Left renal pelvis (tissue), 4 donors: ENCODE measurements around the gene FYTTD1. TPM values are rescaled to one million over a fixed set of nuclear protein-coding genes. Genes with fewer than 3 reads are reported as not detected.

Experiments
- DNase-seq, 4 donors: peaks; one replicate each; pipeline ENCODE4 v3.0.0-alpha.2; 2013; ENCODE audit warnings: low read depth in 4 of 4, low spot score in 3 of 4
- polyA plus RNA-seq, 4 donors: library from polyadenylated mRNA; unstranded; fragments of 120-200 nt; gene quantifications; one replicate each; pipeline ENCODE4 v1.2.1, GENCODE V29; 2013; ENCODE audit not compliant: insufficient read length in 4 of 4

FYTTD1 gene
- polyA plus RNA-seq, 4 donors: 86.2 to 128 (median 108) TPM

GRCh38 chr3:197829397-197830045, 79.8 kb downstream of the FYTTD1 start:
- no peak for DNase-seq

GRCh38 chr3:197830308-197830966, 80.8 kb downstream of the FYTTD1 start:
- no peak for DNase-seq

- no peak for DNase-seq
These were observed 81.3 kb downstream of the FYTTD1 start for GRCh38 chr3:197830967-197831313.

GRCh38 chr3:197833930-197834715, 84.4 kb downstream of the FYTTD1 start:
- no peak for DNase-seq

- DNase-seq: no peak
These were observed 85.8 kb downstream of the FYTTD1 start for GRCh38 chr3:197835509-197835908.

- DNase-seq: no peak
These were observed 86.6 kb downstream of the FYTTD1 start for GRCh38 chr3:197836244-197836643.

Other genes with a start within 250 kb of the FYTTD1 start
- gene BDH1, start 193.9 kb upstream of the FYTTD1 start, polyA plus RNA-seq: 10 to 100 TPM in 3 of 4 donors, 1 to 10 TPM in 1; 5.2 to 50.1 (median 36.5) TPM
- gene RUBCN, start 13.0 kb upstream of the FYTTD1 start, polyA plus RNA-seq: 10 to 100 TPM; 11.3 to 16.0 (median 12.7) TPM
- 10 to 100 TPM; 35.0 to 52.9 (median 38.8) TPM for gene LRCH3, start 41.4 kb downstream of the FYTTD1 start, polyA plus RNA-seq
- 1,000 to 10,000 TPM; 1,642 to 1,812 (median 1,679) TPM for gene RPL35A, start 200.3 kb downstream of the FYTTD1 start, polyA plus RNA-seq
- gene LMLN, start 210.3 kb downstream of the FYTTD1 start, polyA plus RNA-seq: 10 to 100 TPM in 2 of 4 donors, 1 to 10 TPM in 2; 5.1 to 11.3 (median 9.5) TPM